ENCODE data around the gene SEC14L2. TPM values are rescaled to one million over a fixed set of nuclear protein-coding genes. Genes with fewer than 3 reads are reported as not detected.
A peak's percentile ranks its signal among the peaks of the same experiment; 100 is the strongest.

SEC14L2 gene
- total and polyA plus RNA-seq, 2 experiments from 2014 or later = 2.5 to 4.2 TPM

DNA sequence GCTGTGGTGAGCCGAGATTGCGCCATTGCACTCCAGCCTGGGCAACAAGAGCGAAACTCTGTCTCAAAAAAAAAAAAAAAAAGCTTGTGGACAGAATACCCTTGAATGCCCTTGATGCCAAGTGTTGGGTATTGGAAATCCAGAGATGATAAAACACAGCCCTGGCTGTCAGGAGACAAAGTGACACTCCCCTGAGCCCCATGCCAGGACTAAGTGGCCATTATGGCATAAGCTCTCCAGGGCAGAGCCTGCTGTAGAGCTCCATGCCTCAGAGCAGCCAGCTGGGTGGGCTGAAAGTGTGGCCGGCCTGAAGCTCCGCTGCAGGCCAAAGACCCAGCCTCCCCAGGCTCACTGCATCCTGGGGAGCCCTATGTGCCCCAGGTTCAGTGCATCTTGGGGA, 14.5 kb upstream of the SEC14L2 start:
- no peaks in the 10 kb centered on the region for H3K79me2 ChIP-seq (replicated peaks; ENCODE audit: insufficient read depth)
- no peaks in the 10 kb centered on the region for H3F3A ChIP-seq (replicated peaks; ENCODE audit: low read depth)
- peaks cover 17% of the 10 kb centered on the region for H3K36me3 Mint-ChIP-seq (ENCODE audit: low read depth)
- peaks cover 5% of the 10 kb centered on the region for H3K4me1 ChIP-seq (ENCODE audit: insufficient read depth)
- no peaks in the 10 kb centered on the region for H3K36me3 ChIP-seq (ENCODE audit: insufficient read depth)
- H3K9me2 ChIP-seq (ENCODE audit: insufficient read depth) = no peaks in the 10 kb centered on the region
- ATAC-seq = no peak
- H3K4me3 ChIP-seq = no peak overlapping the region
- no peak overlapping the region for H2AFZ ChIP-seq
- TF ChIP-seq ZNF331 (CRISPR knock-in tag; IDR thresholded peaks at IDR 0.05; ENCODE audit: low read depth) (no peak), NANOG (IDR thresholded peaks at IDR 0.05; ENCODE audit: borderline replicate concordance) (no peak)
- H3K27me3 ChIP-seq (ENCODE audit: insufficient read depth) = no peaks in the 10 kb centered on the region
- no peaks in the 10 kb centered on the region for H3K9me3 Mint-ChIP-seq
- H3K27me3 Mint-ChIP-seq (ENCODE audit: insufficient read depth, low read depth, poor library complexity) = peaks cover 7% of the 10 kb centered on the region
- H3K27ac ChIP-seq (ENCODE audit: low read depth) = no peak overlapping the region
- H4K20me1 ChIP-seq (replicated peaks; ENCODE audit: insufficient read depth) = no peaks in the 10 kb centered on the region
- no peak overlapping the region for H3K4me3 Mint-ChIP-seq
- DNase-seq (ENCODE audit: low spot score) = no peak
- H3K4me1 Mint-ChIP-seq = peaks cover 5% of the 10 kb centered on the region
- H3K27ac Mint-ChIP-seq = no peak overlapping the region
- H3K4me2 ChIP-seq = no peak overlapping the region

DNA sequence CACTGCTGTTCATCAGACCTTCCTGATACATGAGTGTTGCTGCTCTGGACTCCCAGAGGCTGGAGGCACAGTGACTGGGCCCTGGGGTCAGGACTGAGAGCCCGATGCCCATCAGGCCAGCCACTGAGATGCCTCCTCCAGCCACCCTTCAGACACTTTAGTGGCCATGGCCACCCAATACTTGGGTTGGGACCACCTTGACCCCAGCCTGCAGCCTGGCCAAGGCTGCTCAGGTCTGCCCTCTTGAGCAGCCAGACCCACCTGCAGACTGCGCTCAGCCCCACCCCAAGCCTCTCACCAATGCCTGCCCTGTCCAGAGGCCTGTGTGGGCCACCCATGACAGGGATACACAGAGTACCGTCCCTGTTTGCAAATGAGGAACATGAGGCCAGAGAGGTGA, 13.8 kb upstream of the SEC14L2 start:
- H3K27ac ChIP-seq (ENCODE audit: low read depth) = no peak overlapping the region
- H3K9me3 Mint-ChIP-seq = no peaks in the 10 kb centered on the region
- TF ChIP-seq, protein P1, sequence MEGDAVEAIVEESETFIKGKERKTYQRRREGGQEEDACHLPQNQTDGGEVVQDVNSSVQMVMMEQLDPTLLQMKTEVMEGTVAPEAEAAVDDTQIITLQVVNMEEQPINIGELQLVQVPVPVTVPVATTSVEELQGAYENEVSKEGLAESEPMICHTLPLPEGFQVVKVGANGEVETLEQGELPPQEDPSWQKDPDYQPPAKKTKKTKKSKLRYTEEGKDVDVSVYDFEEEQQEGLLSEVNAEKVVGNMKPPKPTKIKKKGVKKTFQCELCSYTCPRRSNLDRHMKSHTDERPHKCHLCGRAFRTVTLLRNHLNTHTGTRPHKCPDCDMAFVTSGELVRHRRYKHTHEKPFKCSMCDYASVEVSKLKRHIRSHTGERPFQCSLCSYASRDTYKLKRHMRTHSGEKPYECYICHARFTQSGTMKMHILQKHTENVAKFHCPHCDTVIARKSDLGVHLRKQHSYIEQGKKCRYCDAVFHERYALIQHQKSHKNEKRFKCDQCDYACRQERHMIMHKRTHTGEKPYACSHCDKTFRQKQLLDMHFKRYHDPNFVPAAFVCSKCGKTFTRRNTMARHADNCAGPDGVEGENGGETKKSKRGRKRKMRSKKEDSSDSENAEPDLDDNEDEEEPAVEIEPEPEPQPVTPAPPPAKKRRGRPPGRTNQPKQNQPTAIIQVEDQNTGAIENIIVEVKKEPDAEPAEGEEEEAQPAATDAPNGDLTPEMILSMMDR (conservative IDR thresholded peaks at IDR 0.05; ENCODE audit: low read depth in 2 of 2) = 0 out of 4 replicates have a peak, but pooled peaks of 1 of the 2 experiments have one; percentile 18
- TF ChIP-seq ZNF331 (CRISPR knock-in tag; IDR thresholded peaks at IDR 0.05; ENCODE audit: low read depth) = no peak
- no peaks in the 10 kb centered on the region for H3K79me2 ChIP-seq (replicated peaks; ENCODE audit: insufficient read depth)
- peaks cover 7% of the 10 kb centered on the region for H3K27me3 Mint-ChIP-seq (ENCODE audit: insufficient read depth, low read depth, poor library complexity)
- no peak overlapping the region for H3K4me3 Mint-ChIP-seq
- no peaks in the 10 kb centered on the region for H3F3A ChIP-seq (replicated peaks; ENCODE audit: low read depth)
- no peaks in the 10 kb centered on the region for H3K9me2 ChIP-seq (ENCODE audit: insufficient read depth)
- no peak overlapping the region for H3K4me3 ChIP-seq
- no peaks in the 10 kb centered on the region for H3K36me3 ChIP-seq (ENCODE audit: insufficient read depth)
- DNase-seq (ENCODE audit: low spot score) (no peak), ATAC-seq (no peak)
- no peaks in the 10 kb centered on the region for H4K20me1 ChIP-seq (replicated peaks; ENCODE audit: insufficient read depth)
- peaks cover 13% of the 10 kb centered on the region for H3K36me3 Mint-ChIP-seq (ENCODE audit: low read depth)
- peaks cover 5% of the 10 kb centered on the region for H3K4me1 ChIP-seq (ENCODE audit: insufficient read depth)
- H3K4me1 Mint-ChIP-seq = peaks cover 8% of the 10 kb centered on the region
- no peak overlapping the region for H3K4me2 ChIP-seq
- no peak overlapping the region for H2AFZ ChIP-seq
- no peak overlapping the region for H3K27ac Mint-ChIP-seq
- no peaks in the 10 kb centered on the region for H3K27me3 ChIP-seq (ENCODE audit: insufficient read depth)

DNA sequence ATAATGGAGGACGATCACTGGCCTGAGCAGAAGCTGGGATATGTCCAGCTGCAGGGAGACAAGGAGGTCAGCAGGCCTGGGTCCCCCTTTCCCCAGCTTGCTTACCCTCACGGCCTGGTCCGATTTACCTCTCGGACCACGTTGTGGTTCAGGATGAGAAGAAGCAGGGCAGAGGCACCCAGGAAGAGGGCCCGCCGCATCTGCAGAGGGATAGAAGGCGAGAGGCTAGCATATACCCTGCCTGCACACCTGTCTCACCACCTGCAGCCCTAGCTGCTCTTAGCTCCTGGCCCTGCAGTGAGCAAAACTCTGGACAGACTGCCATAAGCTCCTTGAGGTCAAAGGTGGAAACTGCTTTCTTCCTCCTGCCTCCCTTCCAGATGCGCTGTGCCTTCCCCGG, 10.9 kb upstream of the SEC14L2 start:
- peaks cover 7% of the 10 kb centered on the region for H3K27me3 Mint-ChIP-seq (ENCODE audit: insufficient read depth, low read depth, poor library complexity)
- ATAC-seq (no peak), DNase-seq (ENCODE audit: low spot score) (no peak)
- H3K4me3 Mint-ChIP-seq = peak overlapping the region; percentile 87
- Histone ChIP-seq H3K27ac (ENCODE audit: low read depth) (no peak overlapping the region), H3K4me1 (ENCODE audit: insufficient read depth) (peaks cover 5% of the 10 kb centered on the region), H2AFZ (no peak overlapping the region), H3K9me2 (ENCODE audit: insufficient read depth) (no peaks in the 10 kb centered on the region), H3K79me2 (replicated peaks; ENCODE audit: insufficient read depth) (no peaks in the 10 kb centered on the region), H3K27me3 (ENCODE audit: insufficient read depth) (no peaks in the 10 kb centered on the region), H3K36me3 (ENCODE audit: insufficient read depth) (no peaks in the 10 kb centered on the region), H3K4me2 (peak overlapping the region; percentile 90), H4K20me1 (replicated peaks; ENCODE audit: insufficient read depth) (no peaks in the 10 kb centered on the region), H3F3A (replicated peaks; ENCODE audit: low read depth) (no peaks in the 10 kb centered on the region), H3K4me3 (peak overlapping the region; percentile 73; the same call in 1 of the 2 replicates)
- TF ChIP-seq ZNF114 (CRISPR knock-in tag; IDR thresholded peaks at IDR 0.05) = no peak
- TF ChIP-seq, protein P2, sequence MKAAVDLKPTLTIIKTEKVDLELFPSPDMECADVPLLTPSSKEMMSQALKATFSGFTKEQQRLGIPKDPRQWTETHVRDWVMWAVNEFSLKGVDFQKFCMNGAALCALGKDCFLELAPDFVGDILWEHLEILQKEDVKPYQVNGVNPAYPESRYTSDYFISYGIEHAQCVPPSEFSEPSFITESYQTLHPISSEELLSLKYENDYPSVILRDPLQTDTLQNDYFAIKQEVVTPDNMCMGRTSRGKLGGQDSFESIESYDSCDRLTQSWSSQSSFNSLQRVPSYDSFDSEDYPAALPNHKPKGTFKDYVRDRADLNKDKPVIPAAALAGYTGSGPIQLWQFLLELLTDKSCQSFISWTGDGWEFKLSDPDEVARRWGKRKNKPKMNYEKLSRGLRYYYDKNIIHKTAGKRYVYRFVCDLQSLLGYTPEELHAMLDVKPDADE (IDR thresholded peaks at IDR 0.05) = no peak
- TF ChIP-seq ZNF331 (CRISPR knock-in tag; IDR thresholded peaks at IDR 0.05; ENCODE audit: low read depth) = no peak
- TF ChIP-seq, protein P1 (conservative IDR thresholded peaks at IDR 0.05; ENCODE audit: low read depth in 2 of 2) = no peak
- H3K9me3 Mint-ChIP-seq = peaks cover 13% of the 10 kb centered on the region
- no peak overlapping the region; the same call in 1 of the 2 replicates for H3K27ac Mint-ChIP-seq
- peaks cover 8% of the 10 kb centered on the region for H3K4me1 Mint-ChIP-seq
- H3K36me3 Mint-ChIP-seq (ENCODE audit: low read depth) = peaks cover 10% of the 10 kb centered on the region
